ENCODE results near the gene OR11H7.
"Not testable (repeated sequence)": the region's sequence is repeated elsewhere in the genome, so short reads cannot be mapped to it uniquely, and the experiment has no call there.

Gene OR11H7

DNA sequence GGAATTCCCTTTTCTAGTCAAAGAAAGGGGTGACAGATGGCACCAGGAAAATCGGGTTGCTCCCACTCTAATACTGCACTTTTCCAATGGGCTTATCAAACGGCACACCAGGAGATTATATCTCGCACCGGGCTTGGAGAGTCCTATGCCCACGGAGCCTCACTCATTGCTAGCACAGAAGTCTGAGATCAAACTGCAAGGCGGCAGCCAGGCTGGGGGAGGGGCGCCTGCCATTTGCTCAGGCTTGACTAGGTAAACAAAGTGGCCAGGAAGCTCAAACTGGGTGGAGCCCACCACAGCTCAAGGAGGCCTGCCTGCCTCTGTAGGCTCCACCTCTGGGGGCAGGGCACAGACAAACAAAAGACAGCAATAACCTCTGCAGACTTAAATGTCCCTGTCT, 51.5 kb downstream of the OR11H7 start:
- not testable (repeated sequence) for DNase-seq

Measured in GDM1 (cell line).